NCI-H1105 (cell line): ENCODE data around the gene RASAL3.
A peak's percentile ranks its signal among the peaks of the same experiment; 100 is the strongest.
"Not testable (repeated sequence)": the region's sequence is repeated elsewhere in the genome, so short reads cannot be mapped to it uniquely, and the experiment has no call there.

ENCODE experiments used
- DNase-seq: peaks from one replicate; lab custom pipeline; 2025; lab: John Stamatoyannopoulos, UW

The RASAL3 gene

DNA sequence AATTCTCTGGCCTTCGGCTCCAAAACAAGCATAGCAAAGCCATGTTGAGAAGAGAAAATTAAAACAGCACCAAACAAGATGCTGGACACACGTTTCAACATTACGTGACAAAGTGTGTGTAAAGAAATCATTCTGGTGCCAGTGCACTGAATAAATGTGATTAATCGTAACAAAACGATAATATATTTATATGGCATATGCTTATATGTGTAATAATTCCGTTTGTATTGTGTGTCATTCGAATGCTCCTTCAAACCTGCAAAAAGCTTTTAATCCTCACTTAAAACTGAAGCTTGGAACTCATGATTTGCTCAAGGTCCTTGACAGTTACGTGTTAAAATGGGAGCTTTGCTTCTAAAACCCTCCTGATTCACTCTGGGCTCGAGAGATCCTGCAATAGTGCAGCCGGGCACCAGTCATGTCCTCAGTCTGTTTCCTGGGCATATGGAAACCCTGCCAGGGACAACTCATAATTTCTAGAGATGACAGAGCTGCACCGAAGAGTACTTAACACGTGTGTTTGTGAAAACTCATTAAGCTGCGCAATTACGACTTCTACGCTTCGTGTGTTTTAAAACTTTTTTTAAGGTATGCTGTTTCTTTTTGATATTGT, 44.8 kb downstream of the RASAL3 start:
- DNase-seq: no peak

DNA sequence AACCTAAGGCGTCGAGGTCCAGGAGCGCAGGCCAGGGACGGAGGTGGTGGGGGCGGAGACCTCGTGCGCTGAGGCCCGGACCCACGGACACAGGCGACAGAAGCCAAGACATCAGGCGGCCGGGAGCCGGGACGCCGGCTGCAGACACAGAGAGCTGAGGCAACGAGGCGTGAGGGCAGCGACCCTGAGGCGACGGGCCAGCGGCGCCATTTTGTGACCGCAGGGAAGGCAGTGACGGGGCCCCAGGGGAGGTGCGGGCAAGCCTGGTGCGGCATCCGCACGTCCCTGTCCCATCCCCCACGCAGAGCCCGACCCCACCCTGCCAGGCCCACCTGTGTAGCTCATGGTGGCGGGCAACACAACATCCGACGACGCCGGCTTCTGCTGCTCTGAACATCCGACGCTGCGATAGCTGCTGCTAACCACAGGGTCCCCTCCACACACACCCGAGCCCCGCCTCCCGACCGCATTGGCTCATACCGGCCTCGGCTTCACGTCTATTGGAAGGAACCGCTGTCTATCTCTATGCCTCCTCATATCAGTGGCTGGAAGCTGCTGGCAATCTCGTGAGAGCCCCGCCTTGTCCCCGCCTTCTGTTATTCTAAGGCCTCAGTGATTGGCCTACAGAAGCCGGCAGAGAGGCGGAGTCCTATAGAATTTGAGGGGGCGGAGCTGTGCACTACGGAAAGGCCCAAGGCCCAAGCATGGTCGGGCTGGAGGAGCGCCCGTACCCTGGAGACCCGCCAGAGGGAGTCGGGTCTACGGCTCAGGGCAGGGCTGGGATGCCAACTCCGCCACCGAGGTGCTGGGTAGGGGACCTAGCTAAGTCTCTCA, 45.5 kb downstream of the RASAL3 start, which contains the start of gene AKAP8L:
Gene AKAP8L, minus strand, starts transcription at position 410 of the 834 bp plus-strand sequence. Its CDS starts 65 bp downstream, at position 345.
- peak; percentile 99 for DNase-seq

DNA sequence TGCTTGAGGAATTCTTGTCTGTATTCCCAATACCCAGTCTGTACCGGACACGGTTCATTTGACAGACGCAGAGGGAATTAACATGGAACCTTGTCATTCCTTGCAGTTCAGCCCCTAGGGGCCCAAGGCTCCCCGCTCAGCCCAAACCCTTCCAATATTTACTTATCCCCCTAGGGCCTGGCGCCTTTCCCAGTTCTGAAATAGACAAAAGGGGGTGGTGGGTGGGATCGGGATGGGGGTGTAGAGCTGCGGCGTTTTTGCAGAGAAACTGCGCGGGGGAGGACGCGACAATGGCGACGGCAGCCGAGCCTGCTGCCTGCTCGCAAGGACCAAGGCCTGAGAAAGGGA, 46.1 kb downstream of the RASAL3 start:
- DNase-seq: peak; percentile 35

DNA sequence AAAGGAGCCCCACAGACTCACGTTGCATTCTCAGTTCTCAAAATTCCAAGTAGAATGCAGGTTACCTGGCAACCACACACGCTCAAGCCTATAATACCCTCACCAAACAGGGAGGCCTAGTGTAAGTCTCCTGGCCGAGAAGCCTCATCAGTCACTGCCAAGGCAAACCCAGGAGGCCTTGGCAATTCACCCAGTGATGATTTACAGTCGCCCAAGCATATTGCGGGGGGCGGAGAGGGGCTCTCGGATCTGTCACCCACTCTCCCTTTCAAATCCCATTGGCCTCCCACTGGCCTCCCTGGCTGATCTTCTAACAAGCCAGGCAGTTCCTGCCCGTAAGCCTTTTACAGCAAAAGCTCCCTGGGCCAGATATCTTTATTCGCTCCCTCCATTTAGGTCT, 46.6 kb downstream of the RASAL3 start:
- no peak for DNase-seq

DNA sequence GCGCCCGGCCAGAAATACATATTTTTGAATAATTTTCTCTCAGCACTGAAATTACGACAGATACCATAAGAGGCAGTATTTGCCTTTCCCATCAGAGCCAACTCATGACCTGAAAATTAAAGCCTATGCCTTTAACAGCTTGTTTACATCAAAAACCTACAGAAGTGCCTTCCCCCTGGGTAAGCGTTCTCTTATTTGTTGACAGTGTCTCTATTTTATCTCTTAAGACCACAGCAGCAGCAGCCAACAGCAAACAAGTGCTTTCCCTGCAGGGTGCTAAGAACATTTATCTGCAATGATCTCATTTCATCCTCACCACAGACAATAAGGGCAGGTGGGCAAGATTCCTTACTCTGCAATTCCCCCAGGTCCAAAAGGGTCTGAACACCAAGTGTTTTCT, 51.5 kb downstream of the RASAL3 start:
- no peak for DNase-seq

DNA sequence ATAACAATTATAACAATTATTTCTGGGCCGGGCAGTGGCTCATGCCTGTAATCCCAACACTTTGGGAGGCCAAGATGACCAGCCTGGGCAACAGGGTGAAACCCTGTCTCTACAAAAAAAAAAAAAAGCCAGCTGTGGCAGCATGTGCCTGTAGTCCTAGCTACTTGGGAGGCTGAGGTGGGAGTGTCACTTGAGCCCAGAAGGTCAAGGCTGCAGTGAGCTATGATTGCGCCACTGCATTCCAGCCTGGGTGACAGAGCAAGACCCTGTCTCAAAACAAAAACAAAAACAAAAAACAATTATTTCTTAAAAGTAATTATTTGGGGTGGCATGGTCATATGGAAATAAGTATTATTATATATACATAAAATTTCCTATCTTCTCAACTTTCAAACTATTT, 53.0 kb downstream of the RASAL3 start:
- DNase-seq: not testable (repeated sequence)

DNA sequence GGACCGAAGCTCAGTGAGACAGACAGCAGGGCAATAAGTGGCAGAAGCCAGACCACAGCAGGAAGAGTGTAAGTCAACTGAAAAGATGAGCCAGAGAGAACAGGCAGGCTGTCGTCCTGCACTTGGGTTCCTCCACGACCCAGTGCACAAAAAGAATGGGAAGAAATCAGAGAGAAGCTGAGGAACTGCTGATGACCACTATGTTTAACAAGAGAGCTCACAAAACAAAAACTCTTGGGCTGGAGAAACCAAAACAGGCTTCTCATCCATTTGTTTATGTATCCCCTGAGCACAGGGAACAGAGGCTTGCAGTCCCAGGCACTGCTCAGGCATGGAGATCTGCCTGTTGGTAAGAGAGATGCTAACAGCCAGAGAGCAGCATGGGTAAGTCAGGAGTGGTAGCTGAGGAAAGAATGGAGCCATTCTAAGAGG, 59.5 kb downstream of the RASAL3 start:
- DNase-seq: no peak

DNA sequence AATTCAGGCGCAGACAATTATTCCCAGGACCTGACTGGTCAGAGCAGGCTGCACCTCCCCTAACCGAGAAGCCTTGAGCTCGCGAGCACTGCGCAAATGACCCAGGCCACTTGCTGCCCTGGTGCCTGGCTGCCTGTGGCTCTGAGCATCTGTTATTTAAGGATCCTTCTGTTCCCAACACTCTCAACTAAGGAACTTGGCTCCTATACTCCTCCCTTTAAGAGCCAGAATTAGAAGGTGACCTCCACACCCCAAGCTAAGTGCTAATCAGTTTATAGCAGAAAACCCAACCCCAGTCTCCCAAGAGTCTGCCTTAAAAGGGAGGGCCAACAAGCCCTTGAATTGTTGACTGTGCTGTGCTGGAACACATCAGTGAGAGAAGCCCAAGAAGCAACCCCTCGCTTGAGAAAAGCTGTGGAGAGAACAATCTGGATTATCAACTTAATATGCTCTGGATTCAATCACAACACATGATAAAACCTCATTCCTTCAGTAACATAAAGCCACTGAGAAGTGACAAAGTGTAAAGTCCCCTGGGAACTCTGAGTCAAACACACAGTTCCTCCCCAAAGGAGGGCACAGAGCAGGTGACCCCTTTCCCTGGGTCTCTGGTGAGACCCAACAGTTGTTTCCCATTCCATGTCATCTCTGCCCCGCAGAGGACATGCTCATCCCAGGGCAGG, 60.1 kb downstream of the RASAL3 start:
- no peak for DNase-seq

DNA sequence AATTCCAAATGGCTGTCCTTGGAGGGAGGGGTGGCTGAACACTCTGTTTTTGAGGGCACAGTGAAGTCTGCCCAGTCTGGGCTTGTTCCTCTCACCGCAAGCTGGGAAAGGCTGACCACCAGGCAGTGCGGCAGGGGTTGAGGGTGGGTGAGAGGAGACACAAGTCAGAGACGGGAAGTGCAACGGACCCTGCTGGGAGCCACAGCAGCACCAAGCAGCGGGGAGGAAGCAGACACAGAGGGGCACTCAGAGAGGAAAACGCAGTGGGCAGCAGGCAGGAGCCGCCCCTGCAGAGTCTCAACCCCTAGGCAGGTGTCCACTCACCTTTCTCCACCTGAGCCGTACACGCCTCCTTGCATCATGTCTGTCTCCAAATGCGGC, 61.2 kb downstream of the RASAL3 start:
- DNase-seq: no peak

DNA sequence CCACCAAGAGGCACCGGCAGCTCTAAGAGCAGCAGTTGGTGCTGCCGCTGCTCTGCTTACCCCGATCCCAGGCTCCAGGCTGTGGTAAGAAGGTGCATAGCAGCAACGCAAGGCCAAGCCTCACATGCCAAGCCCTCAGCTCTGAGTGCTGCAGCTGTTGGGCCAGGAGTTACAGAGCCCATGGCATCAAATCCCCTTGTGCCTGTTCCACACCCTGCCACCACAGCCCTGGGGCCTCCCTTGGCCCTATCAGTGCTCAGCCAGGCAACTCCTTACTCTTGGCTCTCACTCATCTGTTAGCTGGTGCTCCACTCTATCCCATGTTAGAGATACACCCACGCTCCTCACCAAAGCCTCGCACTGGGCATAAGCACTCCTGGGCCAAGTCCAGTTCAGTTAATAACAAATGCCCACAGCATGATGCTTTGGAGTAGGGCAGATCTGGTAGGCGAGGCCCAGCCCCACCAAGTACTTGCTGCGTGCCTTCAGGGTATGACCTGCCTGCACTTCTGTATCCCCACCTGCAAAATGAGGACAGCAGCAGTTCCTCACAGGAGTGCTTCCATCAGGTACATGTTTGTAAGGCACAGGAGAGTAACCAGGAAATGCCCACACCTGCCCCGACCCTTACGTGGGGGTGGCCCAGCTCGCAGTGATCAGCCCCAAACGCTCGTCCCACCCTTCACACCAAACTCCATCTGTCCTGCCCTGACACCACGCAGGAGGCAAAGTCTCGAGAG, 61.8 kb downstream of the RASAL3 start:
- DNase-seq: no peak
